ENCODE measurements around the gene GAB2.

Gene GAB2

DNA sequence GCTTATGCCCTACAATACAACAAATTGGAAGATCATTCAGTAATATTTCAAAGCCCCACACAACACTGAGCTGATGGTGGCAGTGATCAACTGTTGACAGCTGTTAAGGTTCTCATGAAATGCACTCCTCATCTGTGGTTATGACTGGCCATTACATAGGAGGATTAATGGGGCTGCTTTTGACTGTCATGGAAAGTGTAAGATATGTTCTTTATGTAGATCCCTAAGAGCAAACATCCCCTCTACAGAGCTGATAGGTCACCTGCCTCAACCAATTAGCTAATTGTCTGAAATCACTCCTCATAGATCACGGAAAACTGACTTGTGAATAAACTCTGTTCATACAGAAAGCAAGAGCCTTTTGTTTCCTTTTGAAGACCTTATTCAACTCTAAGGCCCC, 78.1 kb downstream of the GAB2 start:
- TF ChIP-seq, protein P1, sequence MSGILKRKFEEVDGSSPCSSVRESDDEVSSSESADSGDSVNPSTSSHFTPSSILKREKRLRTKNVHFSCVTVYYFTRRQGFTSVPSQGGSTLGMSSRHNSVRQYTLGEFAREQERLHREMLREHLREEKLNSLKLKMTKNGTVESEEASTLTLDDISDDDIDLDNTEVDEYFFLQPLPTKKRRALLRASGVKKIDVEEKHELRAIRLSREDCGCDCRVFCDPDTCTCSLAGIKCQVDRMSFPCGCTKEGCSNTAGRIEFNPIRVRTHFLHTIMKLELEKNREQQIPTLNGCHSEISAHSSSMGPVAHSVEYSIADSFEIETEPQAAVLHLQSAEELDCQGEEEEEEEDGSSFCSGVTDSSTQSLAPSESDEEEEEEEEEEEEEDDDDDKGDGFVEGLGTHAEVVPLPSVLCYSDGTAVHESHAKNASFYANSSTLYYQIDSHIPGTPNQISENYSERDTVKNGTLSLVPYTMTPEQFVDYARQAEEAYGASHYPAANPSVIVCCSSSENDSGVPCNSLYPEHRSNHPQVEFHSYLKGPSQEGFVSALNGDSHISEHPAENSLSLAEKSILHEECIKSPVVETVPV (CRISPR knock-in tag; IDR thresholded peaks at IDR 0.05) = no peak
- no peak for TF ChIP-seq ZNF565 (CRISPR knock-in tag; conservative IDR thresholded peaks at IDR 0.05; ENCODE audit: low read depth)
- no peak for TF ChIP-seq BACH2 (CRISPR knock-in tag; IDR thresholded peaks at IDR 0.05; ENCODE audit: borderline replicate concordance)
- no peak for TF ChIP-seq ZFP30 (CRISPR knock-in tag; IDR thresholded peaks at IDR 0.05)
- TF ChIP-seq ESRRG (CRISPR knock-in tag; IDR thresholded peaks at IDR 0.05) = no peak
- TF ChIP-seq OSR1 (CRISPR knock-in tag; IDR thresholded peaks at IDR 0.05) = no peak
- TF ChIP-seq TCF4 (CRISPR knock-in tag; IDR thresholded peaks at IDR 0.05; ENCODE audit: borderline replicate concordance) = no peak
- TF ChIP-seq, protein P2, sequence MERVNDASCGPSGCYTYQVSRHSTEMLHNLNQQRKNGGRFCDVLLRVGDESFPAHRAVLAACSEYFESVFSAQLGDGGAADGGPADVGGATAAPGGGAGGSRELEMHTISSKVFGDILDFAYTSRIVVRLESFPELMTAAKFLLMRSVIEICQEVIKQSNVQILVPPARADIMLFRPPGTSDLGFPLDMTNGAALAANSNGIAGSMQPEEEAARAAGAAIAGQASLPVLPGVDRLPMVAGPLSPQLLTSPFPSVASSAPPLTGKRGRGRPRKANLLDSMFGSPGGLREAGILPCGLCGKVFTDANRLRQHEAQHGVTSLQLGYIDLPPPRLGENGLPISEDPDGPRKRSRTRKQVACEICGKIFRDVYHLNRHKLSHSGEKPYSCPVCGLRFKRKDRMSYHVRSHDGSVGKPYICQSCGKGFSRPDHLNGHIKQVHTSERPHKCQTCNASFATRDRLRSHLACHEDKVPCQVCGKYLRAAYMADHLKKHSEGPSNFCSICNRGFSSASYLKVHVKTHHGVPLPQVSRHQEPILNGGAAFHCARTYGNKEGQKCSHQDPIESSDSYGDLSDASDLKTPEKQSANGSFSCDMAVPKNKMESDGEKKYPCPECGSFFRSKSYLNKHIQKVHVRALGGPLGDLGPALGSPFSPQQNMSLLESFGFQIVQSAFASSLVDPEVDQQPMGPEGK (CRISPR knock-in tag; IDR thresholded peaks at IDR 0.05; ENCODE audit: borderline replicate concordance) = no peak
- TF ChIP-seq, protein P3, sequence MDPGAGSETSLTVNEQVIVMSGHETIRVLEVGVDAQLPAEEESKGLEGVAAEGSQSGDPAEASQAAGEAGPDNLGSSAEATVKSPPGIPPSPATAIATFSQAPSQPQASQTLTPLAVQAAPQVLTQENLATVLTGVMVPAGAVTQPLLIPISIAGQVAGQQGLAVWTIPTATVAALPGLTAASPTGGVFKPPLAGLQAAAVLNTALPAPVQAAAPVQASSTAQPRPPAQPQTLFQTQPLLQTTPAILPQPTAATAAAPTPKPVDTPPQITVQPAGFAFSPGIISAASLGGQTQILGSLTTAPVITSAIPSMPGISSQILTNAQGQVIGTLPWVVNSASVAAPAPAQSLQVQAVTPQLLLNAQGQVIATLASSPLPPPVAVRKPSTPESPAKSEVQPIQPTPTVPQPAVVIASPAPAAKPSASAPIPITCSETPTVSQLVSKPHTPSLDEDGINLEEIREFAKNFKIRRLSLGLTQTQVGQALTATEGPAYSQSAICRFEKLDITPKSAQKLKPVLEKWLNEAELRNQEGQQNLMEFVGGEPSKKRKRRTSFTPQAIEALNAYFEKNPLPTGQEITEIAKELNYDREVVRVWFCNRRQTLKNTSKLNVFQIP (CRISPR knock-in tag; IDR thresholded peaks at IDR 0.05; ENCODE audit: borderline replicate concordance, low read depth) = no peak
- TF ChIP-seq, protein P4, sequence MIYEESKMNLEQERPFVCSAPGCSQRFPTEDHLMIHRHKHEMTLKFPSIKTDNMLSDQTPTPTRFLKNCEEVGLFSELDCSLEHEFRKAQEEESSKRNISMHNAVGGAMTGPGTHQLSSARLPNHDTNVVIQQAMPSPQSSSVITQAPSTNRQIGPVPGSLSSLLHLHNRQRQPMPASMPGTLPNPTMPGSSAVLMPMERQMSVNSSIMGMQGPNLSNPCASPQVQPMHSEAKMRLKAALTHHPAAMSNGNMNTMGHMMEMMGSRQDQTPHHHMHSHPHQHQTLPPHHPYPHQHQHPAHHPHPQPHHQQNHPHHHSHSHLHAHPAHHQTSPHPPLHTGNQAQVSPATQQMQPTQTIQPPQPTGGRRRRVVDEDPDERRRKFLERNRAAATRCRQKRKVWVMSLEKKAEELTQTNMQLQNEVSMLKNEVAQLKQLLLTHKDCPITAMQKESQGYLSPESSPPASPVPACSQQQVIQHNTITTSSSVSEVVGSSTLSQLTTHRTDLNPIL (CRISPR knock-in tag; IDR thresholded peaks at IDR 0.05; ENCODE audit: low read depth) = no peak
- no peak for TF ChIP-seq ZNF70 (CRISPR knock-in tag; IDR thresholded peaks at IDR 0.05)
- TF ChIP-seq GLIS3 (CRISPR knock-in tag; IDR thresholded peaks at IDR 0.05) = no peak
- no peak for TF ChIP-seq PPARA (CRISPR knock-in tag; IDR thresholded peaks at IDR 0.05; ENCODE audit: borderline replicate concordance)
- no peak for ATAC-seq

DNA sequence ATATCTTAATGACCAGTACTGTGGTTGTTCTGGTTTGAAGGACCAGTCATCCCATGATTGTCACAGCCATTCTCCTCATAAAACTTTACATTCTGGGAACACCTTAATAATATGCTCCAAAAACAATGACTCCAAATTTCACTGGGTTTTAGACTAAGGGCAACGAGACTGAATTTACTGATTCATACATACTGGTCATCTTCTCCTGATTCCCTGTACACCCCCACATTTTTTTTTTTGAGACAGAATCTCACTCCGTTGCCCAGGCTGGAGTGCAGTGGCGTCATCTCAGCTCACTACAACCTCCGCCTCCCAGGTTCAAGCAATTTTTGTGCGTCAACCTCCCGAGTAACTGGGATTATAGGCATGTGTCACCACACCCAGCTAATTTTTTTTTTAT, 78.9 kb downstream of the GAB2 start:
- ATAC-seq = no peak
- TF ChIP-seq, protein P5, sequence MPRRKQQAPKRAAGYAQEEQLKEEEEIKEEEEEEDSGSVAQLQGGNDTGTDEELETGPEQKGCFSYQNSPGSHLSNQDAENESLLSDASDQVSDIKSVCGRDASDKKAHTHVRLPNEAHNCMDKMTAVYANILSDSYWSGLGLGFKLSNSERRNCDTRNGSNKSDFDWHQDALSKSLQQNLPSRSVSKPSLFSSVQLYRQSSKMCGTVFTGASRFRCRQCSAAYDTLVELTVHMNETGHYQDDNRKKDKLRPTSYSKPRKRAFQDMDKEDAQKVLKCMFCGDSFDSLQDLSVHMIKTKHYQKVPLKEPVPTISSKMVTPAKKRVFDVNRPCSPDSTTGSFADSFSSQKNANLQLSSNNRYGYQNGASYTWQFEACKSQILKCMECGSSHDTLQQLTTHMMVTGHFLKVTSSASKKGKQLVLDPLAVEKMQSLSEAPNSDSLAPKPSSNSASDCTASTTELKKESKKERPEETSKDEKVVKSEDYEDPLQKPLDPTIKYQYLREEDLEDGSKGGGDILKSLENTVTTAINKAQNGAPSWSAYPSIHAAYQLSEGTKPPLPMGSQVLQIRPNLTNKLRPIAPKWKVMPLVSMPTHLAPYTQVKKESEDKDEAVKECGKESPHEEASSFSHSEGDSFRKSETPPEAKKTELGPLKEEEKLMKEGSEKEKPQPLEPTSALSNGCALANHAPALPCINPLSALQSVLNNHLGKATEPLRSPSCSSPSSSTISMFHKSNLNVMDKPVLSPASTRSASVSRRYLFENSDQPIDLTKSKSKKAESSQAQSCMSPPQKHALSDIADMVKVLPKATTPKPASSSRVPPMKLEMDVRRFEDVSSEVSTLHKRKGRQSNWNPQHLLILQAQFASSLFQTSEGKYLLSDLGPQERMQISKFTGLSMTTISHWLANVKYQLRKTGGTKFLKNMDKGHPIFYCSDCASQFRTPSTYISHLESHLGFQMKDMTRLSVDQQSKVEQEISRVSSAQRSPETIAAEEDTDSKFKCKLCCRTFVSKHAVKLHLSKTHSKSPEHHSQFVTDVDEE (CRISPR knock-in tag; IDR thresholded peaks at IDR 0.05) = no peak
- TF ChIP-seq, protein P1 (CRISPR knock-in tag; IDR thresholded peaks at IDR 0.05) = no peak
- TF ChIP-seq ARNTL (CRISPR knock-in tag; IDR thresholded peaks at IDR 0.05; ENCODE audit: borderline replicate concordance, low read depth) (no peak), TOX (CRISPR knock-in tag; IDR thresholded peaks at IDR 0.05; ENCODE audit: borderline replicate concordance) (no peak), SNAI2 (CRISPR knock-in tag; IDR thresholded peaks at IDR 0.05) (no peak), ZFP3 (CRISPR knock-in tag; IDR thresholded peaks at IDR 0.05) (no peak), GLIS3 (CRISPR knock-in tag; IDR thresholded peaks at IDR 0.05) (no peak), ZC3H10 (CRISPR knock-in tag; IDR thresholded peaks at IDR 0.05) (no peak), RARB (CRISPR knock-in tag; IDR thresholded peaks at IDR 0.05) (no peak), TCF4 (CRISPR knock-in tag; IDR thresholded peaks at IDR 0.05; ENCODE audit: borderline replicate concordance) (no peak), ISL1 (CRISPR knock-in tag; IDR thresholded peaks at IDR 0.05) (no peak), ESRRG (CRISPR knock-in tag; IDR thresholded peaks at IDR 0.05) (no peak), ZNF8 (CRISPR knock-in tag; IDR thresholded peaks at IDR 0.05) (no peak), BACH2 (CRISPR knock-in tag; IDR thresholded peaks at IDR 0.05; ENCODE audit: borderline replicate concordance) (no peak), ZNF565 (CRISPR knock-in tag; conservative IDR thresholded peaks at IDR 0.05; ENCODE audit: low read depth) (no peak), CSDC2 (CRISPR knock-in tag; IDR thresholded peaks at IDR 0.05) (no peak), ZNF70 (CRISPR knock-in tag; IDR thresholded peaks at IDR 0.05) (no peak)
- TF ChIP-seq, protein P3 (CRISPR knock-in tag; IDR thresholded peaks at IDR 0.05; ENCODE audit: borderline replicate concordance, low read depth) = no peak
- TF ChIP-seq, protein P2 (CRISPR knock-in tag; IDR thresholded peaks at IDR 0.05; ENCODE audit: borderline replicate concordance) = no peak

Data from SK-N-SH treated with all-trans-retinoic acid at 6 μM for 48 hours (cell line).